ENCODE measurements around the gene EDARADD.

DNA sequence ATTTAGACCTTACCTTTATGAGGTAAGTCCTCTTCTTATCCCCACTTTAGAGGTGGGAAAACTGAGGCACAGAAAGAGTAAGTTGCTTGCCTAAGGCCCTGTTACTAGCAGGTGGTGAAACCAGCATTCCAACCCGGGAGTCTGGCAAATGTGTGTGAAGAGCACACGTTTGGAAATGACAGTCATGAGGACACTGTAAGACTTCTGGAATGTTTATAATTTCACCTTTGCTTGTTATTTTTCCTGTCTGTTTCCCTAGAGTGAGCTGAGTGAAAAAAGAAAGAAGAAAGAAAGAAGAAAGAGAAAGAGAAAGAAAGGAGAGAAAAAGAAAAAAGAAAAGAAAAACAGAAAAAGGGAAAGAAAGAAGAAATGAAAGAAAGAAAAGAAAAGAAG is 108.5 kb downstream of the EDARADD start:
- TF ChIP-seq, protein P1, sequence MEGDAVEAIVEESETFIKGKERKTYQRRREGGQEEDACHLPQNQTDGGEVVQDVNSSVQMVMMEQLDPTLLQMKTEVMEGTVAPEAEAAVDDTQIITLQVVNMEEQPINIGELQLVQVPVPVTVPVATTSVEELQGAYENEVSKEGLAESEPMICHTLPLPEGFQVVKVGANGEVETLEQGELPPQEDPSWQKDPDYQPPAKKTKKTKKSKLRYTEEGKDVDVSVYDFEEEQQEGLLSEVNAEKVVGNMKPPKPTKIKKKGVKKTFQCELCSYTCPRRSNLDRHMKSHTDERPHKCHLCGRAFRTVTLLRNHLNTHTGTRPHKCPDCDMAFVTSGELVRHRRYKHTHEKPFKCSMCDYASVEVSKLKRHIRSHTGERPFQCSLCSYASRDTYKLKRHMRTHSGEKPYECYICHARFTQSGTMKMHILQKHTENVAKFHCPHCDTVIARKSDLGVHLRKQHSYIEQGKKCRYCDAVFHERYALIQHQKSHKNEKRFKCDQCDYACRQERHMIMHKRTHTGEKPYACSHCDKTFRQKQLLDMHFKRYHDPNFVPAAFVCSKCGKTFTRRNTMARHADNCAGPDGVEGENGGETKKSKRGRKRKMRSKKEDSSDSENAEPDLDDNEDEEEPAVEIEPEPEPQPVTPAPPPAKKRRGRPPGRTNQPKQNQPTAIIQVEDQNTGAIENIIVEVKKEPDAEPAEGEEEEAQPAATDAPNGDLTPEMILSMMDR (IDR thresholded peaks at IDR 0.05; ENCODE audit: low read depth, low read length): no peak
- no peak for TF ChIP-seq EZH2phosphoT487 (IDR thresholded peaks at IDR 0.05; ENCODE audit: low read depth)

Data from OCI-LY3 (cell line).